Left kidney (tissue), 2 donors: Measurements from ENCODE around the gene CBX6. TPM values are rescaled to one million over a fixed set of nuclear protein-coding genes. Genes with fewer than 3 reads are reported as not detected.

Source experiments
- DNase-seq: peaks from one replicate; pipeline ENCODE4 v3.0.0-alpha.2; 2013
- polyA plus RNA-seq: library from polyadenylated mRNA; unstranded; fragments of 120-200 nt; gene quantifications from one replicate; pipeline ENCODE4 v1.2.1, GENCODE V29; 2013; ENCODE audit not compliant: insufficient read length

CBX6 gene
- polyA plus RNA-seq, 1 donor, result 35.9 TPM

DNA sequence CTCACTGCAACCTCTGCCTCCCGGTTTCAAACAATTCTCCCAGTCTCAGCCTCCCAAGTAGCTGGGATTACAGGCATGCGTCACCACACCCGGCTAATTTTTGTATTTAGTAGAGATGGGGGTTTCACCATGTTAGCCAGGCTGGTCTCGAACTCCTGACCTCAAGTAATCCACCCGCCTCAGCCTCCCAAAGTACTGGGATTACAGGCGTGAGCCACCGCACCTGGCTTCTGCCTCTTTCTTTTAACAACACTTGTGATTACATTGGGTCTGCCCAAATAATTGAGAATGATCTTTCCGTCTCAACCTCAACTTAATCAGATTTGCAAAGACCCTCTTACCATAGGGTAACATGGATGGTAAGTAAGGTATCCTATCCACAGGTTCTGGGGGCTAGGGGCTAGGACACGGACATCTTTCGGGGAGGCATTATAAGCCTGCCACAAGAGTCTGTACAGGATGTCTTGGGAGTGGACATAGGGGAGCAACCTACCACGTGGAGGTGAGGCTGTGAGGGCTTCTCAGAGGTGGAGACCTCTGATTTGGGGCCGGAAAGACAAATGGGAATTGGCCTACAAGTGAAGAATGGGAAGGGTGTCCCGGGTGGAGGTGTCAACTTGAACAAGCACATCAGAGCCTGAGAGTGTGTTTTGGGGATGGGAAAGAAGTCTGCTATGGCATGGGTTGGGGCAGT lies 2.7 kb upstream of the CBX6 start:
- DNase-seq, result no peak

- no peak for DNase-seq
Observed at GRCh38 chr22:38873469-38874411, 1.7 kb upstream of the CBX6 start.

- DNase-seq, result no peak
Observed at GRCh38 chr22:38872831-38873248, 824 bp upstream of the CBX6 start.

DNA sequence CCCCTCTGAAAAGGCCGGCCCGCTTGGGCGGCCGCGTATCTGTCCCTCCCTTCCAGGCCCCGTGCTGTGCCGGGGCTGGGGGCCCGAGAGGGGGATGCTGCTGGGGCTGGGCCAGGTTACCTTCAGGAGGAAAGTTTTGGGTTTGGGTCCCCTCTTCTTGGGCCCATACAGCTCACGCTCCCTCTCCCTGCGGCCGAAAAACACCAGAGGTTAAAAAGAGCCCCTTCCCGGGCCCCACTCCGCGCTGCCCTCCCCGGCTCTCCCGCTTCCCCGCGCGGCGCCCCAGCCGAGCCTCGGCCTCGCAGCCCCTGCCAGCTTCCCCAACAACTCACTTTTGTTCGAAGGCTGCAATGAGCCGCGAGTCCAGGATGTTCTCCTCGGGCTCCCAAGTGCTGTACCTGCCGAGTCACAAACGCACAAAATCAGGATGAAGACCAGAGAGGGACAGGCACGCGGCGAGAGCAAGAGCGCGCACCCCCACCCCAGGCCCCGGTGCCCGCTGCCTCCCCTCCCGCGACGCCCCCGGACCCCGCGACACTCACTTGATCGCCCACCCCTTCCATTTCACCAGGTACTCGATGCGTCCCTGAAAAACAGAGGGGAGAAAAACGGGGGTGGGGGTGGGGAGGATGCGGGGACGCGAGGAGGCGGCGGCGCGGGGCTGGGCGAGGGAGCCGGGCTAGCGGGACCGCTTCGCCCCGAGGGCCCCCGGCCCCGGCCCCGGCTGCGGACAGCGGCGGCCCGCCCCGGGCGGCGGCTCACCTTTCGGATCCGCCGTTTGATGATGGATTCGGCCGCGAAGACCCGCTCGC lies 450 bp downstream of the CBX6 start:
- no peak for DNase-seq

DNA sequence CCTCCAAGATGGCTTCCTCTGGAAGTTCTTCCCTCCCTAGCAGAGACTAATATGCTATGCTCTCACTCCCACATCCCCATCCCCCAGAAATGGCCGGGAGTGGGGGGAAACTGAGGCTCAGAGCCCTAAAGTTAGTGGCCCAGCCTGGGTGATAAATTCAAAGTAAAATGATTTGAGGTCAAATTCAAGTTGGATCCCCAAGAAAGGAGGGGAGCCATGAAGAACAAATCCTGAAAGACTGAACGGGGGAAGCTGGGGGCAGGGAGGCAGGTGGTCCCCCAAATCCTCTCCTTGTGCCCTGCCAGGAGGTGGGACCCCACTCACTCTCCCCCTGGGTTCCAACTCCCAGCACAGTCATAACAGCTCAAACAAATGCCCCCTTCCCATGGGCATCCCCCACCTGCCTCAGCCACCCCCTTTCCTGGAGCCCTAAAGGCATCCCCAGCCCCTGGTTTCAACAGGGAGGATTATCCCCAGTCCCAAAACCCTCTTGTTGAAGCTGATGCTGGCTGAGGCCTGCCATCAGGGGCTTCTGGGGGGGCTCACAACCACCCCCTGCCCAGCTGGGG lies 1.1 kb downstream of the CBX6 start:
- no peak for DNase-seq

DNA sequence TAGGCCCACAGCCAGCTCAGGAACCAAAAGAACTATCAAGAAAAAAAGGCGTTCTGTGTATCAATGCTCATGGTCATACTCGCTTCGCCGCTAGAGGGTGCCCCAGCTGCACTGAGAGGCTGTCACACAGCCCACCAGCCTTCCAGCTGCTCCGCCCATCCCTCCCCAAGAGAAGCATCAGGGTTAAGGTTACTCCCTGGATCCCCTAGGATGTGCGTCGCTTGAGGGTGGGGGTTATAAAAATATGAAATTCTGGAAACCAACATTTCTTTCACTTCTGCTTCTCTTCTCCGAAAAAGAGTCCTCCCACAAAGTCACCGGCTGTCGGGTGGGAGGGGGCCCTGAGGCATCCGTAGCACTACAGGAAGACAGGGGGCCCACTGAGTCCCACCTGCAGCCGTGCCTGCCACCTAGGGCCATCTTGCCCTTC lies 1.7 kb downstream of the CBX6 start:
- peak; percentile 86 for DNase-seq

- no peak for DNase-seq
Observed at GRCh38 chr22:38869663-38870062, 2.4 kb downstream of the CBX6 start.

- peak; percentile 68 for DNase-seq
Observed at GRCh38 chr22:38868886-38869381, 3.1 kb downstream of the CBX6 start.

DNA sequence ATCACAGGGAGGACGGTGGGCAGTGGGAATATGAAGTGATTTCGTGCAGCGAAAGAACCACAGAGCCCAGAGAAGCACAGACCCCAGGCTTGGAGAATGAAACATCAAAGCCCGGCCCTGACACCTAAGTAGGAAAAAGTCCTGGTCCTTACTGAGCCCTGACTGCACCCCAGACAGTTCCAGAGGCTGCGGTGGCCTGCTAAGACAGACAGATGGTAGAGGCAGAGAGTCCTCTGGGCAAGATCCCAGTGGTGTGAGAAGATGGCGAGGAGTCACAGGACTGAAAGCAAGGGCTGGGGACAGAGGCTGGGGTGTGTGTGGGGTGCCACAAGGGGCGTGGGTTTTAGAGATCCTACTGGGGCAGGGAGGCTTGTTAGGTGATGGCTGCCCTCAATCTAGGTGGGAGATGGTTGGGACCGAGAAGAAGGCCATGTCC lies 3.7 kb downstream of the CBX6 start:
- no peak for DNase-seq

- no peak for DNase-seq
Observed at GRCh38 chr22:38867471-38868285, 4.3 kb downstream of the CBX6 start.

DNA sequence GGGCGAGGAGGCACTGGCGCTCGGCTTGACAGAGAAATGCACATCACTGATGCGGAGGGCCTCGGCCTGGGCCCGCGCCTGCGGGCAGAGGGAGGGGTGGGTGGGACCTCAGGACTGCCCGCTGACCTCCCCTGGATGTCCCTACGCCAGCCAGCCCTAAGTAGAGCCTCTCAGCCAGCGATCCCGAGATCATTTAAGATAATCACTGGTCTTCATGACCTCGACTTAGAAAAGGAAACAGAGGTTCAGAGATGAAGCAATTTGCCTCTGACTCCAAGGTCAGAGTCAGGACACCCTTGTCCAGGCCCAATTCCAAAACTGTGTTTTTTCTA lies 4.9 kb downstream of the CBX6 start:
- no peak for DNase-seq

DNA sequence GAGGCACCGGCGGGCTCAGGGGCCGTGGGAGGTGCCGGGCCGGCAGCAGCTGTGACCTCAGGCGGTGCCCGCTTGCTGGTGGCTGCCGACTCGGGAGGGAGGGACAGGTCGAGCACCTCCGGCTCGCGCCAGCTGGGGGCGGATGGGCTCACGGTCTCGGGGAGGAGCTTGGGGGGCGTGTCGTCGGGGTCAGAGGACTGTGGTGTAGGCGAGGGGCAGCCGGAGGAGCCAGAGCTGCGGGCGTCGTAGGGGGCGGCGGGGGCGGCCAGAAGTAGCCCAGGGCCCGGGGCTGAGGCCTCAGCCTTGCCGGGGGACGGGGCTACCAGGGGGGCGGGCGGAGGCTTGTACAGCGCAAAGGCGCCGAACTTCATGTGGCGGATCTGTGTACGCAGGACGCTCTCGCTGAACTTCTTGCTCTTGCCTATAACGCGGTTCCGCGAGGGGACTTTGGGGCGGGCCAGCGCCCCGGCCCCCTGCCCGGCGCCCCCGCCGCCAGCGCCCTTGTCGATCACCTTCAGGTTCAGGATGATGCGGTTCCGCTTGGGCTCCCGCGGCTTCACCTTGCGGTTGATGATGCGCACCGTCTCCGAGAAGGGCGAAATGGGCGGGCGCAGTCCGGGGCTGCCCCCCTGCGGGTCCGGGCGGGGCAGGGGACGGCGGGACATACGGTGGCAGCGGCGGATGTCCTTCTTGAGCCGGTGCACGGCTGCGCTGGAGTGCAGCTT lies 5.5 kb downstream of the CBX6 start:
- DNase-seq, result peak; percentile 60

GRCh38 chr22:38866024-38866398 lies 6.0 kb downstream of the CBX6 start:
- DNase-seq, result no peak

DNA sequence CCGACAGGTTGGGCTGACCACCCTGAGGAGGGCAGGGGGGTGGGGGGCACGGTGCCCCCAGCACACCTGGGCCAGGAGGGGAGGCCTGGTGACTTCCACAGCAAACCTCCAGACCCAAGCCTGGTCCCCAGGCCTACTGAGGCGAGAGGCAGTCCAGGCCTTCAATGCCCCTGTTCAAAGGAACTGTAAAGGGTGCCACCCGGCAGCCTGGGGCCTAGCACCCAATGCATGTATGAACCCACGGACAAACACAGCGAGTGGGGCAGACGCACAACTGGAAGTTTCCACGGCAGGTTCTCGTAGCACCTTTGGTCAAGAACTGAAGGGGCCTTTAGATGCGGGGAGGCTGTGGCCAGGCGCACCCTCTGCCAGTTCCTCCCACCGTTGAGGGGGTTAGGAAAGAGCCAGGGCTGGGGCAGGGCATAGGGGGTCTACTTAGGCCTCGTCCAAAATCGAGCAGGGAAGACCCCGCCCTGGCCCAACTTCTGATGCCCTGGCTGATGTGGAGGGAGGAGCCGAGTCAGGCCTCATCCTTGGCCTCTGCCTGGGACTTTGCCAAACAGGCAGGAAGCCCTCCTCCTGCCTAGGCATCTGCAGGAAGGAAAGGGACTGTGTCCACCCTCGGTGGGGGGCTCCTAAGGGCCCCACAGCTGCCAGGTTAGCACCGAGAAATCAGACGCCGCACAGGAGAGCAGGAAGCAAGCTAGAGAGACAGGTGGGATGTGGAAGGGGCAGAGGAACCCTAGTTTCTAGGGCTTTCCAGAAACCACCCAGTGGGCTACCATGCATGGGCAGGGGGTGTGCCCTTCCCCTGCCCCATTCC lies 6.6 kb downstream of the CBX6 start:
- no peak for DNase-seq

DNA sequence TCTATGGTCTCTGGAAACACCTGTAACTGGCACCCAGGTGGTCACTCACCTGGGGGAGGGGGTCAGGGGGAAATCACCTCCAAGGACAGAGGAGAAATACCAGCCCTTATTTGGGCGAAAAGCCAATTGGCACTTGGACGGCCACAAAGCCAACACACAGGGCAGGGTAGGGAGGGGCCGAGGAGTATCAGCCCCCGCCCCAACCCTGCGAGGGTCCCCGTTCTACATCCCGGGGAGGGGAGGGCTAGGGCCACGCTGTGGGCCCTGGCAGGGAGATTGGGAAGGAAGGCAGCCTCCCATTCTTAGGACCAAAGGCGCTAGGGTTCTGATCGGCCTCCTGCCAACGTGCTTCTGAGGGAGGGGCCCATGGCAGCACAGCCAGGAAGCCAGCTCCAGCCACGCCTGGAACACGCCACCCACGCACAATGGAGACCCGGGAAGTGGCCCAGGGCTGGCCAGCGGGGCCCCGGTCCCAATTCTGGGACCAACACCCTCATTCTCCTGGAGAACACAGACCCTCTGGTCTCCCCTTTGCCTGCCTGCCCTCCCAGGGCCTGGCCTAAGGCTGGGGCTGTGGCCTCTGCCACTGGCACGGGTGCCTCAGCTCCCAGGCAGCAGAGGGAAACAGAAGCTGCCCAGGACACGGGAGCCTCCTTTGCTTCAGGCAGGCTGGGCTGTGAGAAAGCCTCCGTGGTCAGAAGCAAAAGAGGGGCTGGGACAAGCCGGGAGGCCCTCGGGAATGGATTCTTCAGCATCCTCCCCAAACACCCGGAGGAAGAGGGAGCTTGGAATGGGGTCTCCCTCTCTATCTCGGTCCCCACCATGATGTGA lies 7.4 kb downstream of the CBX6 start:
- DNase-seq, result no peak

GRCh38 chr22:38863531-38864131 lies 8.4 kb downstream of the CBX6 start:
- no peak for DNase-seq

GRCh38 chr22:38862375-38863329 lies 9.4 kb downstream of the CBX6 start:
- DNase-seq, result no peak
